GM21529 (cell line): ENCODE measurements around the gene SPDYE1.

Source experiments
- ATAC-seq: cut with Tn5 transposase; IDR thresholded peaks from one replicate; pipeline ENCODE4 v1.9.1; 2021; ENCODE audit not compliant: unreplicated experiment

Gene SPDYE1

DNA sequence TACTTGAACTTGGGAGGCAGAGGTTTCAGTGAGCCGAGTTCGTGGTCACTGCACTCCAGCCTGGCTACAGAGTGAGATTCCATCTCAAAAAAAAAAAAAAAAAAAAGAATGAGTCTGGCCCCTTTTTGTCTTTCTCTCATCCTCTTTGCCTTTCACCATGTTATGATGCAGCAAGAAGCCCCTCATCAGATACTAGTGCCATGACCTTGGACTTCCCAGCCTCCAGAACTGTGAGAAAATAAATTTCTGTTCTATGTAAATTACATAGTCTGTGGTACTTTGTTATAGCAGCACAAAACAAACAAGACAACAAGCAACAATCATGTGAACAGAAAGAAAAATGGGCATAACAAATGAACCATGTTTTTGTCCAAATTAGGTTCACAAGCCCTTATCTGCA, 44.5 kb downstream of the SPDYE1 start:
- no peak for ATAC-seq

GRCh38 chr7:44043902-44044301, 46.2 kb downstream of the SPDYE1 start:
- ATAC-seq = no peak

GRCh38 chr7:44044315-44045225, 46.9 kb downstream of the SPDYE1 start, which contains the start of gene DBNL:
DBNL (plus strand) TSS chr7:44044702; CDS start chr7:44044738, 36 bp downstream.
- ATAC-seq = peak; percentile 57

GRCh38 chr7:44045226-44046014, 47.7 kb downstream of the SPDYE1 start:
- ATAC-seq = no peak

DNA sequence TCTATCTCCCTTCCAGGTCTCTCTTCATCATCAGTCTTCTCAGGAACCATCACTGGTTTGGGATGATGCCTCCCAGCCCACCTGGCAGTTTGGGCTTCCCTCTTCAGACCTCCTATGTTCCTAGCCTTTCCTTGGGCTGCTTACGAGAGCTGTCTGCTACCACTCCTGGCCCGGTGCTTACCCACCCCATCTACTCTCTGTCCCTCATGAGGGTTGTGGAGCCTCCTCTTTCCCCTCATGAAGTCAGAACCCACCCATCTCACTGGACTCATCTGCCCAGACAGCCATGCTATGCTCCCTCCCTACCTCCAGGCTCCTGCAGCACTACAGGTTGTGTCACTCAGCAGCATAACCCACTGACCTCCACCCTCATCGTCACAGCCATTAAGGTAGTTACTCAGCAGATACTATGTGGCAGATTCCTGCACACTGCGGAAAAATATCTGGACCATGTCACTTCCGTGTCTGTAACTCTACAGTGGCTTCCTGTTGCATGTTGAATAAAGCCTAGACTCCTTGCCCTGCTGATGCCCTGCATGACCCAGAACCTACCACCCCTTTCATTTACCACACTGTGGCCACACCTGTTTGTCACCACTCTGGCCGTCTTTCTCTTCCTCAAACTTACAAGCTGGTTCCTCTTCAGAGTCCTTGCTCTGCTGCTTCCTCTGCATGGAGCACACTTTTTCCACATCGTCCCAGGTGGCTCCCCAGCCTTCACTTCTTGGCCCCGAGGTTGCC, 48.8 kb downstream of the SPDYE1 start:
- peak; percentile 66 for ATAC-seq

- ATAC-seq = no peak
Measured at GRCh38 chr7:44048031-44048795, 50.5 kb downstream of the SPDYE1 start.

DNA sequence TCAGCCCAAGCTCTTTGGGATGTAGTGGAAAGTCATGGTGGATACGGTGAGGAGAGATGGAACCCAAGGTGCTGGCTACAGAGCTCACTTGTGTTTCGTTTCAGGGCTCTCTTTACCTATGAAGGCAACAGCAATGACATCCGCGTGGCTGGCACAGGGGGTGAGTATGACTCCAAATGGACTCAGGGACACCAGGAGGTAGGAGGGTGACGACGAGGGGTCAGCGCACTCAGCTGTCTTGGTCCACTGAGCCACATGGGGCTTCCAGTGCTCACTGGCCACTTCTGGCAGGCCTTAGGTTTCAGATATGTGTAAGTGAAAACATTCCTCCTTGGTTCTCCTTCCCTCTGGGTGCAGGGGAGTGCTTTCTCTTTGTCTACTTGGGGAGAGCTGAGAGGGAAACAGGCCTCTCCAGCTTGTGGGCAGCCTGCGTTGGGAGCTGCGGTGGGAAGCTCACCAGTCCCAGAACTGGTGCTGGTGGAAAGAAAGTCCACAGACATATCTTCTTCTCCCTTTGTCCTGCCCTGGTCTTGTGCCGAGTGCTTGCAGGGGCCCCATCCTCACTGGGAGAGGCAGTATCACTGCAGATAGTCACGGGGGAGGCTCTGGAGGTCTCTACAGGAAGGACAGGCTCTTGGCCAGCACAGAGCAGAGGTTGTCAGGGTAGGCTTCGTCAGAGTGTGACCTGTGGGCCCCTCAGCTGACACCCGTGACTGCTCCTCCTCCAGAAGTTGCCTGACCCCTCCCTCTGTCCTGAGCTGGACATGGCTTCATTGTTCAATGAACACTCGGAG, 52.6 kb downstream of the SPDYE1 start:
- no peak for ATAC-seq

DNA sequence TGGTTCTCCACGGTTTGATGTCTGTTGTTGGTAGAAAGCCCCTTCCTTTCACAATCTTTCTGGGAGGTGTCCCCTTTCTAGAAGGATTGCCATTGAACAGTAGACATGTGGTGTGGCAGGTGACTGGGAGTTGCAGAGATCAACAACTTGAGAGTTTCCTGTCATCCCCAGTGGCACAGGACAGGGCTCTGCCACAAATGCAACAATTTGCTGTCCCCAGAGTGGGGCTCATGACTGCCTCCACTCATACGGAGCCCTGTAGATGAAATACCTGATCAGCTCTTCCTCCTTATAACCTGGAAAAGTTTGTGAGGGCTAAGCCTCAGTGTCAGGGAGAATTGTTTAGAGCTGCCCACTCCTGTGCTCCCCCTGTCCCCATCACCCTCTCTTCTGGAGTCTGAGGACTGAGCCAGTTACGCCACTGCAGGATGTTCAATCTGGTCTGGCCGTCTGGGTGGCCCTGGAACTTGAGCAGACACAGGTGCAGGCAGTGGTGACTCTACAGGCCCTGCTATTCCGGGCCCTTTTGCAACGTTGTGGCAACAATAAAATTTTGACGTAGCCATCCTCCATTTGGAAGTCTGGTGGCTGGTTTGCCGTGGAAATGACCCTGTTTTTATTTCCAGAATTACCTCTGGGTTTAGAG, 53.3 kb downstream of the SPDYE1 start:
- ATAC-seq = no peak

- ATAC-seq = no peak
Measured at GRCh38 chr7:44051611-44052220, 54.0 kb downstream of the SPDYE1 start.

- ATAC-seq = no peak
Measured at GRCh38 chr7:44052771-44053365, 55.2 kb downstream of the SPDYE1 start.

GRCh38 chr7:44056681-44057080, 59.0 kb downstream of the SPDYE1 start:
- no peak for ATAC-seq

GRCh38 chr7:44057181-44057848, 59.6 kb downstream of the SPDYE1 start:
- no peak for ATAC-seq

GRCh38 chr7:44057849-44058758, 60.4 kb downstream of the SPDYE1 start:
- ATAC-seq = no peak

DNA sequence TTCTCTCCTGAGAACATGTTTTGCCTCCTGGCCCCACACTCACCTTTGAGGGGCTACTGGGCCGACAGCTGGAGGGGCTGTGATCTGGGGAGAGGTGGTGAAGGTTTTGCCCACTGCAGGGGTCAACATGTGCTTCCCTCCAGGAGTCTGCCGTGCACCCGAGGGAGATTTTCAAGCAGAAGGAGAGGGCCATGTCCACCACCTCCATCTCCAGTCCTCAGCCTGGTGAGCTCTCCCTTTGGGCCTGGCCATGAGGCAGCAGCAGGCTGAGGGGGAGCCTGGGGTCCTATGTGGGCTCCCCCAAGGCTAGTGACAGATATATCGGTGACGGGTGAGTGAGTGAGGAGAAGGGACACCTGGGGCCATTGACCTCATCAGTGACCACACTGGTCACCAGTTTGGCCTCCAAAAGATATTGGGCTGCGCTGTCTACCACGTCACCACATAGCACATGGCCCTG, 61.1 kb downstream of the SPDYE1 start:
- no peak for ATAC-seq

GRCh38 chr7:44059219-44060090, 61.8 kb downstream of the SPDYE1 start:
- ATAC-seq = no peak
